Vagina (tissue), 2 donors: ENCODE data around the gene RAVER2.

Source experiments
- POLR2A ChIP-seq, 2 donors: fragments of 450-650 bp; IDR thresholded peaks; one replicate each; pipeline ENCODE4 v1.6.1; 2017; ENCODE audit warnings: antibody characterized with exemption in 2 of 2, mild to moderate bottlenecking in 2 of 2, moderate library complexity in 2 of 2
- TF ChIP-seq, protein P1 (sequence below), 3 experiments: fragments of 450-650 bp in 2 of 3; fragments of 200-600 bp in 1 of 3; sonication (generic) in 1 of 3; IDR thresholded peaks; one replicate each; pipeline ENCODE4 v1.5.1; 2017 to 2019; ENCODE audit warnings: antibody characterized with exemption in 3 of 3, mild to moderate bottlenecking in 2 of 3, moderate library complexity in 2 of 3

DNA sequence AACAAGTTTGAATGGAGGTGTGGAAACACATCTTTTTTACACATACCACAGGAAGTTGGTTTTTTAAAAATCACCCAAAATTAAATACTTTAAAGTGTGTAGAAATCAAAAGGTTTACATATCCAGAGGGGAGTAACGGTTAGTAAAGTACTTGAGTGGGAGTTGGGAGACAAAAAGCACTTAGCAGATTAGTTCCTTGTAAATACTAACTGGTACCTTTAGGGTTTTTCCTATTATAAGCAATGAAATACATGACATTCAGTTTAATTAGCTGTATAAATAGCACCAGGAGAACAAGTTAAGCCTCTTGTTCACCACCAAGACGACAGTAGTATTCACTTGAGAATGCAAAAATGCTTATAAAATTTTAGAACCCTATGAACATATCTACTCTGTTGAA lies 23.7 kb upstream of the RAVER2 start:
- TF ChIP-seq, protein P1, sequence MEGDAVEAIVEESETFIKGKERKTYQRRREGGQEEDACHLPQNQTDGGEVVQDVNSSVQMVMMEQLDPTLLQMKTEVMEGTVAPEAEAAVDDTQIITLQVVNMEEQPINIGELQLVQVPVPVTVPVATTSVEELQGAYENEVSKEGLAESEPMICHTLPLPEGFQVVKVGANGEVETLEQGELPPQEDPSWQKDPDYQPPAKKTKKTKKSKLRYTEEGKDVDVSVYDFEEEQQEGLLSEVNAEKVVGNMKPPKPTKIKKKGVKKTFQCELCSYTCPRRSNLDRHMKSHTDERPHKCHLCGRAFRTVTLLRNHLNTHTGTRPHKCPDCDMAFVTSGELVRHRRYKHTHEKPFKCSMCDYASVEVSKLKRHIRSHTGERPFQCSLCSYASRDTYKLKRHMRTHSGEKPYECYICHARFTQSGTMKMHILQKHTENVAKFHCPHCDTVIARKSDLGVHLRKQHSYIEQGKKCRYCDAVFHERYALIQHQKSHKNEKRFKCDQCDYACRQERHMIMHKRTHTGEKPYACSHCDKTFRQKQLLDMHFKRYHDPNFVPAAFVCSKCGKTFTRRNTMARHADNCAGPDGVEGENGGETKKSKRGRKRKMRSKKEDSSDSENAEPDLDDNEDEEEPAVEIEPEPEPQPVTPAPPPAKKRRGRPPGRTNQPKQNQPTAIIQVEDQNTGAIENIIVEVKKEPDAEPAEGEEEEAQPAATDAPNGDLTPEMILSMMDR (IDR thresholded peaks at IDR 0.05): no peak
- TF ChIP-seq POLR2A (IDR thresholded peaks at IDR 0.05): no peak
